HG02642 (cell line): ENCODE data around the gene TIMD4.
"Not testable (repeated sequence)": the region's sequence is repeated elsewhere in the genome, so short reads cannot be mapped to it uniquely, and the experiment has no call there.

ENCODE experiments used
- ATAC-seq: cut with Tn5 transposase; IDR thresholded peaks from one replicate; pipeline ENCODE4 v1.9.1; 2021; ENCODE audit warnings: mild to moderate bottlenecking; ENCODE audit not compliant: unreplicated experiment, poor library complexity

Gene TIMD4

GRCh38 chr5:156963125-156963524 lies at the start of gene TIMD4:
Gene TIMD4, minus strand, starts transcription at chr5:156963226. Its CDS starts 28 bp downstream, at chr5:156963198.
- ATAC-seq = no peak

GRCh38 chr5:157006262-157006661 lies 43.2 kb upstream of the TIMD4 start:
- ATAC-seq = no peak

GRCh38 chr5:157004893-157005551 lies 42.0 kb upstream of the TIMD4 start:
- ATAC-seq = peak; percentile 61

- ATAC-seq = no peak
Measured at GRCh38 chr5:156991714-156992113, 28.7 kb upstream of the TIMD4 start.

- no peak for ATAC-seq
Measured at GRCh38 chr5:156984064-156984463, 21.0 kb upstream of the TIMD4 start.

- no peak for ATAC-seq
Measured at GRCh38 chr5:156981481-156981880, 18.5 kb upstream of the TIMD4 start.

GRCh38 chr5:156974328-156974727 lies 11.3 kb upstream of the TIMD4 start:
- ATAC-seq = no peak

- no peak for ATAC-seq
Measured at GRCh38 chr5:156971848-156972525, 9.0 kb upstream of the TIMD4 start.

GRCh38 chr5:156971415-156971814 lies 8.4 kb upstream of the TIMD4 start:
- ATAC-seq = no peak

GRCh38 chr5:156967386-156967785 lies 4.4 kb upstream of the TIMD4 start:
- not testable (repeated sequence) for ATAC-seq

GRCh38 chr5:156956321-156956720 lies 6.7 kb downstream of the TIMD4 start:
- ATAC-seq = no peak

- ATAC-seq = no peak
Measured at GRCh38 chr5:156951359-156951758, 11.7 kb downstream of the TIMD4 start.

GRCh38 chr5:156950716-156951115 lies 12.3 kb downstream of the TIMD4 start:
- ATAC-seq = no peak

GRCh38 chr5:156949424-156949823 lies 13.6 kb downstream of the TIMD4 start:
- no peak for ATAC-seq

- no peak for ATAC-seq
Measured at GRCh38 chr5:156947925-156948324, 15.1 kb downstream of the TIMD4 start.

- ATAC-seq = peak; percentile 92
Measured at GRCh38 chr5:156942064-156942463, 21.0 kb downstream of the TIMD4 start.

- ATAC-seq = not testable (repeated sequence)
Measured at GRCh38 chr5:156940462-156940861, 22.6 kb downstream of the TIMD4 start.

- no peak for ATAC-seq
Measured at GRCh38 chr5:156936972-156937371, 26.1 kb downstream of the TIMD4 start.

- ATAC-seq = no peak
Measured at GRCh38 chr5:156934450-156935211, 28.4 kb downstream of the TIMD4 start.

- ATAC-seq = no peak
Measured at GRCh38 chr5:156929366-156929948, 33.6 kb downstream of the TIMD4 start.

- no peak for ATAC-seq
Measured at GRCh38 chr5:156927545-156927944, 35.5 kb downstream of the TIMD4 start.
